NCI-H69 (cell line): Measurements from ENCODE around the gene AFAP1L2.
A peak's percentile ranks its signal among the peaks of the same experiment; 100 is the strongest.
"Not testable (repeated sequence)": the region's sequence is repeated elsewhere in the genome, so short reads cannot be mapped to it uniquely, and the experiment has no call there.

Experiments used
- DNase-seq: peaks from one replicate; lab custom pipeline; 2025; lab: John Stamatoyannopoulos, UW

The AFAP1L2 gene

GRCh38 chr10:114359041-114359952, 45.0 kb downstream of the AFAP1L2 start:
- DNase-seq = no peak

- no peak for DNase-seq
Measured at GRCh38 chr10:114357515-114357996, 46.7 kb downstream of the AFAP1L2 start.

GRCh38 chr10:114356751-114357514, 47.4 kb downstream of the AFAP1L2 start:
- no peak for DNase-seq

GRCh38 chr10:114356126-114356525, 48.2 kb downstream of the AFAP1L2 start:
- DNase-seq = no peak

- no peak for DNase-seq
Measured at GRCh38 chr10:114353383-114353782, 50.9 kb downstream of the AFAP1L2 start.

- no peak for DNase-seq
Measured at GRCh38 chr10:114352653-114353298, 51.5 kb downstream of the AFAP1L2 start.

GRCh38 chr10:114350751-114351150, 53.6 kb downstream of the AFAP1L2 start:
- no peak for DNase-seq

GRCh38 chr10:114349522-114350215, 54.6 kb downstream of the AFAP1L2 start:
- DNase-seq = no peak

- DNase-seq = not testable (repeated sequence)
Measured at GRCh38 chr10:114349071-114349470, 55.2 kb downstream of the AFAP1L2 start.

GRCh38 chr10:114347791-114348190, 56.5 kb downstream of the AFAP1L2 start:
- DNase-seq = no peak

- no peak for DNase-seq
Measured at GRCh38 chr10:114347241-114347640, 57.1 kb downstream of the AFAP1L2 start.

GRCh38 chr10:114346176-114347031, 57.9 kb downstream of the AFAP1L2 start:
- DNase-seq = peak; percentile 54

GRCh38 chr10:114345701-114346100, 58.6 kb downstream of the AFAP1L2 start:
- no peak for DNase-seq

- peak; percentile 82 for DNase-seq
Measured at GRCh38 chr10:114343623-114344505, 60.4 kb downstream of the AFAP1L2 start.

GRCh38 chr10:114342976-114343375, 61.3 kb downstream of the AFAP1L2 start:
- no peak for DNase-seq

- DNase-seq = no peak
Measured at GRCh38 chr10:114340816-114341215, 63.5 kb downstream of the AFAP1L2 start.

- no peak for DNase-seq
Measured at GRCh38 chr10:114337510-114338462, 66.5 kb downstream of the AFAP1L2 start.

GRCh38 chr10:114336823-114337509, 67.3 kb downstream of the AFAP1L2 start:
- DNase-seq = peak; percentile 58
